Esophagus (tissue), 2 donors: ENCODE data around the gene STARD3NL. TPM values are rescaled to one million over a fixed set of nuclear protein-coding genes. Genes with fewer than 3 reads are reported as not detected.

Experiments
- H3K27ac ChIP-seq, 2 donors: one replicate each; pipeline ENCODE4 v1.5.1; 2013; ENCODE audit warnings: low read depth in 2 of 2, mild to moderate bottlenecking in 2 of 2, inconsistent platforms in 1 of 2, low read length in 1 of 2, moderate library complexity in 1 of 2
- H3K27me3 ChIP-seq, 2 donors: one replicate each; pipeline ENCODE4 v1.6.1; 2013; ENCODE audit warnings: low read length in 2 of 2, control low read depth in 1 of 2, mild to moderate bottlenecking in 1 of 2; ENCODE audit not compliant: insufficient read depth in 2 of 2, control insufficient read depth in 1 of 2
- H3K36me3 ChIP-seq, 2 donors: one replicate each; pipeline ENCODE4 v1.6.1; 2013; ENCODE audit warnings: low read length in 1 of 2; ENCODE audit not compliant: control insufficient read depth in 2 of 2, insufficient read depth in 2 of 2
- H3K4me1 ChIP-seq, 2 donors: one replicate each; pipeline ENCODE4 v1.6.1; 2013; ENCODE audit warnings: low read length in 1 of 2; ENCODE audit not compliant: control insufficient read depth in 2 of 2, insufficient read depth in 2 of 2
- H3K4me3 ChIP-seq, 2 donors: one replicate each; pipeline ENCODE4 v1.5.1; 2013; ENCODE audit warnings: low read length in 2 of 2, mild to moderate bottlenecking in 2 of 2, low read depth in 1 of 2, moderate library complexity in 1 of 2
- H3K9me3 ChIP-seq, 2 donors: one replicate each; pipeline ENCODE4 v1.6.1; 2013; ENCODE audit warnings: mild to moderate bottlenecking in 2 of 2, low read depth in 1 of 2, low read length in 1 of 2, moderate library complexity in 1 of 2; ENCODE audit not compliant: control insufficient read depth in 2 of 2, insufficient read depth in 1 of 2
- WGBS, 2 donors: extraction: QIAGEN DNeasy Blood & Tissue Kit; methylation state at CpG; one replicate each; pipeline ENCODE4 v1.1.7; 2013; 5-methylcytosine and 5-hydroxymethylcytosine counted together
- polyA plus RNA-seq, 2 donors: library from polyadenylated mRNA; stranded (reverse); fragments of 200-250 nt; gene quantifications; one replicate each; pipeline ENCODE4 v1.2.3, GENCODE V29; 2013
- donor health status: healthy with polysubstance abuse.
- donor health status: Bipolar disorder and iron deficiency.

STARD3NL gene
- polyA plus RNA-seq, 2 donors: 4.2 to 7.7 TPM

- Histone ChIP-seq H3K4me1 (no peaks in the 10 kb centered on the region), H3K27ac (peak overlapping the region in 1 of 2 donors; percentile 44), H3K36me3 (peaks cover 5 to 6% of the 10 kb centered on the region in 2 donors), H3K27me3 (no peaks in the 10 kb centered on the region), H3K4me3 (no peak overlapping the region), H3K9me3 (no peaks in the 10 kb centered on the region)
- 29 to 41% methylated on average over 5 of the region's 5 CpGs for WGBS, 2 donors
Observed at GRCh38 chr7:38215735-38216670, 38.0 kb downstream of the STARD3NL start.

- Histone ChIP-seq H3K27ac (no peak overlapping the region), H3K36me3 (peaks cover 5 to 9% of the 10 kb centered on the region in 2 donors)
- 50 to 67% methylated on average over 2 of the region's 2 CpGs for WGBS, 2 donors
Observed at GRCh38 chr7:38217672-38218071, 39.6 kb downstream of the STARD3NL start.

GRCh38 chr7:38220452-38220851 lies 42.4 kb downstream of the STARD3NL start:
- Histone ChIP-seq H3K4me1 (no peaks in the 10 kb centered on the region), H3K36me3 (peaks cover 5 to 9% of the 10 kb centered on the region in 2 donors), H3K9me3 (no peaks in the 10 kb centered on the region), H3K27me3 (no peaks in the 10 kb centered on the region), H3K4me3 (no peak overlapping the region), H3K27ac (no peak overlapping the region)
- WGBS, 2 donors: 76% methylated on average over 3 of the region's 3 CpGs

More at GRCh38 chr7:38217672-38218071, 39.6 kb downstream of the STARD3NL start:
- Histone ChIP-seq H3K9me3 (no peaks in the 10 kb centered on the region), H3K4me3 (no peak overlapping the region), H3K27me3 (no peaks in the 10 kb centered on the region), H3K4me1 (no peaks in the 10 kb centered on the region)

DNA sequence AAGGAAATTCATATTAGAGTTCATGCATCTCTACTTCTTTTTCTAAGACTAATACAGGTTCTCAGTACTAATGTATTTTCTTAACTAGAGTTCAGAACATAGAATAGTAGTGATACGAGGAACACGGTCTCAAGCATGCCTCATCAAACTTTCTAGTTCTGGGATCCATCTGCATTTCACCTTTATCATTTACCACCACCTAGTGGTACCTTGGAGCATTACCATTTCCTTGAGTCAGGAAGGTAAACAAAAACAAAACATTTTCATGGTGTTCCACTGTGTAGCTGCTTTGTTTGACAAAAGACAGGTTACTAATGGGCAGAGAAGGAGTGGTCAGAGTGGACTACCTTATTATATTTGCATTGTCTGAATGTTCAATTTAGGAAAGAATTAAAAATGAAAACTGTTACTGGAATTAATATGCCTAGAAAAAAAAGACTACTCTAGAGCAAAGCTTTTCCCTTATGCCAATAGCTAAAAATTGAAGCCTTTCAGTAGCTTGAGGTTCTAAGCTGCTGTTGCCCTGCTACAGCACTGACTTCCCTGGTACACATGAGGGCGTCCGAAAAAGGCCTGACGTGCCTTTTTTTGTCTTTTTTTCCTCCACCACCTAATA lies 44.5 kb downstream of the STARD3NL start:
- Histone ChIP-seq H3K9me3 (no peaks in the 10 kb centered on the region), H3K27ac (no peak overlapping the region), H3K36me3 (peaks cover 6 to 10% of the 10 kb centered on the region in 2 donors), H3K27me3 (no peaks in the 10 kb centered on the region), H3K4me3 (no peak overlapping the region), H3K4me1 (no peaks in the 10 kb centered on the region)
- 61 to 64% methylated on average over 5 of the region's 5 CpGs for WGBS, 2 donors

- Histone ChIP-seq H3K27ac (no peak overlapping the region), H3K9me3 (no peaks in the 10 kb centered on the region), H3K4me1 (no peaks in the 10 kb centered on the region), H3K36me3 (peaks cover 6 to 10% of the 10 kb centered on the region in 2 donors), H3K4me3 (no peak overlapping the region), H3K27me3 (no peaks in the 10 kb centered on the region)
- WGBS, 2 donors: 89 to 91% methylated on average over 2 of the region's 2 CpGs
Observed at GRCh38 chr7:38223306-38223705, 45.3 kb downstream of the STARD3NL start.

GRCh38 chr7:38224392-38224791 lies 46.3 kb downstream of the STARD3NL start:
- Histone ChIP-seq H3K4me3 (no peak overlapping the region), H3K9me3 (no peaks in the 10 kb centered on the region), H3K36me3 (peaks cover 9 to 10% of the 10 kb centered on the region in 2 donors), H3K27me3 (no peaks in the 10 kb centered on the region), H3K27ac (no peak overlapping the region), H3K4me1 (no peaks in the 10 kb centered on the region)
- 82 to 84% methylated on average over 5 of the region's 5 CpGs for WGBS, 2 donors

DNA sequence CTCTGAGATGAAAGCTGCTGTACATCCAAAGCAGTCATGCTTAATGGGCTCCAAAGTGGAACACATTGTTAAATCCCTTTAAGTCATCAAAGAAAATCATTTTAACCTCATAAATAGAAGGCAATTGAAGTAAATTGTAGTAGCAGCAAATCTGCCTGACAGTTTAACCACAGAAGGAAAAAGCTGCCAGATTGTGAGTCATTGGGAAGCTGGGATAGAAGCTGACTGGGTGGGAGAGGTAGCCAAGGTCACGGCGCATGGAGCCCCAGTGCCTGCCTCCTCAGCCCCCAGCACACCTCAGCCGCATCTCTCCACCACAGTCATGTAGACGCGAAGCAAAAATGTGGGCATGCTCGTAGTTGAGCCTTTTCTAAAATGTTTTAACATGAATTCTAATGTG lies 51.3 kb downstream of the STARD3NL start:
- Histone ChIP-seq H3K4me1 (no peaks in the 10 kb centered on the region), H3K4me3 (no peak overlapping the region), H3K9me3 (no peaks in the 10 kb centered on the region), H3K36me3 (peaks cover 4 to 7% of the 10 kb centered on the region in 2 donors), H3K27me3 (no peaks in the 10 kb centered on the region), H3K27ac (no peak overlapping the region)
- WGBS, 2 donors: 93 to 97% methylated on average over 6 of the region's 6 CpGs

DNA sequence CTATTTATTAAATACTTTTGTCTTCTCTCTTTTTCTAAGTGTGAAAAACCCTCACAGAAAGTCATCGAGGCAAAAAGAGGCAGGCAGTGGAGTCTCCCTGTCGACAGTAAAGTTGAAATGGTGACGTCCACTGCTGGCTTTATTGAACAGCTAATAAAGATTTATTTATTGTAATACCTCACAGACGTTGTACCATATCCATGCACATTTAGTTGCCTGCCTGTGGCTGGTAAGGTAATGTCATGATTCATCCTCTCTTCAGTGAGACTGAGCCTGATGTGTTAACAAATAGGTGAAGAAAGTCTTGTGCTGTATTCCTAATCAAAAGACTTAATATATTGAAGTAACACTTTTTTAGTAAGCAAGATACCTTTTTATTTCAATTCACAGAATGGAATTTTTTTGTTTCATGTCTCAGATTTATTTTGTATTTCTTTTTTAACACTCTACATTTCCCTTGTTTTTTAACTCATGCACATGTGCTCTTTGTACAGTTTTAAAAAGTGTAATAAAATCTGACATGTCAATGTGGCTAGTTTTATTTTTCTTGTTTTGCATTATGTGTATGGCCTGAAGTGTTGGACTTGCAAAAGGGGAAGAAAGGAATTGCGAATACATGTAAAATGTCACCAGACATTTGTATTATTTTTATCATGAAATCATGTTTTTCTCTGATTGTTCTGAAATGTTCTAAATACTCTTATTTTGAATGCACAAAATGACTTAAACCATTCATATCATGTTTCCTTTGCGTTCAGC lies 52.0 kb downstream of the STARD3NL start:
- 86 to 91% methylated on average over 6 of the region's 6 CpGs for WGBS, 2 donors
- no peaks in the 10 kb centered on the region for H3K4me1 ChIP-seq
- H3K9me3 ChIP-seq: no peaks in the 10 kb centered on the region
- H3K27me3 ChIP-seq: no peaks in the 10 kb centered on the region
- peaks cover 4 to 7% of the 10 kb centered on the region in 2 donors for H3K36me3 ChIP-seq
- no peak overlapping the region for H3K4me3 ChIP-seq
- H3K27ac ChIP-seq: no peak overlapping the region
